GM15510 (cell line): ENCODE data around the gene TOR4A.

ENCODE experiments used
- POLR2A ChIP-seq: IDR thresholded peaks from 3 replicates; pipeline ENCODE4 v1.6.1; 2011; ENCODE audit warnings: borderline replicate concordance; ENCODE audit not compliant: insufficient read length; ENCODE audit errors: extremely low read depth

TOR4A gene

GRCh38 chr9:137244486-137245449, 32.8 kb upstream of the TOR4A start:
- no peak for TF ChIP-seq POLR2A

GRCh38 chr9:137245450-137246421, 31.8 kb upstream of the TOR4A start:
- TF ChIP-seq POLR2A: no peak

DNA sequence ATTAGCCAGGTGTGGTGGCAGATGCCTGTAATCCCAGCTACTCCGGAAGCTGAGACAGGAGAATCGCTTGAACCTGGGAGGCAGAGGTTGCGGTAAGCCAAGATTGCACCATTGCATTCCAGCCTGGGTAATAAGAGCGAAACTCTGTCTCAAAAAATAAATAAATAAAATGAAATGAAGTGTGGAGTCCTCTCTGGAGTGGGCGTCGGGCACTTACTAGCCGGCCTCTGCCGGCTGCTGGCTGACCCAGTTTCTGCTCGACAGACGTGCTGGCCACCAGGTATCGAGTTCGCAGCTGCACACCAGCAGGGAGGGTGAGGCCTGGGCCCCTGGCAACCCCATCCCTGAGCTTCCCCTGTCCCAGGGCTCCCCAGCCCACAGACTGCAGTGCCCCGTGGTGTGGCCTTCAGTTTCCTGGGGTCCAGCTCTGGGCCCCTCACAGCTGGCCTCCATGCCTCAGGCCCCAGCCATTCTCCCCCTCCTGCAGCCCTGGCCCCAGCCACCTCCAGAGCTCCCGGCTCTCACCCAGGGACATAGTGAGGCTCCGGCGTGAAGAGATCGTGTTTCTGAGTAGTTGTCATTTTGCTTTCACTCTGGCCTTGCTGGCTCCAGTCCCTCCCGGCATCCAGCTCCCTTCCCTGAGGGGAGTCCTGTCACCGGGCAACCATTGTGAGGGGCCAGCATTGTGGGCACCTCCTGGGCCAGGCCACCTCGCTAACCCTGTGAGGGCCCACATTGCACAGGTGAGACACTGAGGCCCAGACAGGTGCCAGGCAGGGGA, 30.2 kb upstream of the TOR4A start:
- no peak for TF ChIP-seq POLR2A

DNA sequence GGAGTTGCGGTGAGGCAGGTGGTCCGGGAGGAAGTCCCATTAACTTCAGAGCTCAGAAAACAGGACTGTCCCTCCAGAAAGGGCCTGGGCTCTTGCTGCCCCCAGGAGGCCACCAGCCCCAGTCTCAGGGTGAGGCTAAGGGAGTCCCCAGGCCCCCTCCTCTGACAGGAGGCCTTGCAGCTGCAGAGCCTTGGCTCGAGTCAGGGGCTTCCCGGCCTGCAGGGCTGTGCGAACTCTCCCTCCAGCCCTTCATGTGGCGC, 29.7 kb upstream of the TOR4A start:
- TF ChIP-seq POLR2A: no peak

DNA sequence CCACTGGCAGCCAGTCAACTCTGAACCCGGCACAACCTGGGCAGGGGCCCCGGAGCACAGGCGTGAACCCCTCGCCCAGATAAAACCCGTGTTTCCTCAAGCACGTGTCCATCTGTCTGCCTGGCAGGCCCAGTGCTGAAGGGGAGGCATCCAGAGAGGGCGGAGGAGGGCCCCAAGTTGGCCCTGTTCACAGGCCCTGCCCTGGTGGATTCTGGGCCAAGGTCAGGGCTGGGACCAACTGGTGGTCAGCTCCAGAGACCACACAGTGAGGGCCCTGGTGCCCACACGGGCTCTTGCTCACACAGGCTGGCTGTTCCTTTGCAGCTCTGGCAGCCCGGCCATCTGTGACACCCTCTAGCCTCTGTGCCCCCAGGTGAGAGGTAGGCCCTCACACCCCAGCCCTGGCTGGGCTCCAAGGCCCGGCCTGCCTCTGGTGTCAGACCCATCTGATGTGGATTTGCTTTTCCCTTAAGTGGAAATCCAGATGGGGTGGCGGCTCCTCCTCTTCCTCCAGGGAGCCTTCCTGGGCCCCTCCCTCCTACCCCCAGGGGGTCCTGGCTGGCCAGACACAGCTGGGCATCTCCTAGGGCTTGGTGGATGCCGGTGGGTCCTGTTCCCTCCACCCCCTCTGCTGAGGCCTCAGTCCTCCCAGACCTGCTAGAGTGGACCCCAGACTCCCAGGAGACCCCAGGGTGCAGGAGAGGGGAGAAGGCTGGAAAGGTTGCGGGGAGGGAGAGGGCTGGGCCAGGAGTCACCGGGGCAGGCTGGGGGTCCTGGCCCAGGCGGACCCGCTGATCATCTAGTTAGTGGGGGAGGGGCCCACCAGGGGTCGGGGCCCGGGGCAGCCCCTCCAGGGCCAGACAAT, 27.0 kb upstream of the TOR4A start:
- no peak for TF ChIP-seq POLR2A

DNA sequence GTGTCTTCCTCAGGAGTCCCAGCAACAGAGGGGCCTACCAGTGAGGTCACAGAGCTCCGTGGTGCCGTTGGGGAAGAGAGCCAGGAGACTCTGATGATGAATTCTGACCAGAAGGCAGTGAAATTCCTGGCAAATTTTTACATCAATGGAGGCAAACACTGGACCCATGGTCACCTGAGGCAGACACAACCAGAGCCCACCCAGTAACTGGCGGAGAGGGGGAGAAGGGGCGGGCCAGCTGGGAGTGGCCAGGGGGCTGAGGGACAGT, 26.4 kb upstream of the TOR4A start, which contains the start of gene STPG3:
STPG3 (plus strand) TSS at position 93 of the 268 bp plus-strand sequence; CDS start at position 94, 1 bp downstream.
- TF ChIP-seq POLR2A: no peak

DNA sequence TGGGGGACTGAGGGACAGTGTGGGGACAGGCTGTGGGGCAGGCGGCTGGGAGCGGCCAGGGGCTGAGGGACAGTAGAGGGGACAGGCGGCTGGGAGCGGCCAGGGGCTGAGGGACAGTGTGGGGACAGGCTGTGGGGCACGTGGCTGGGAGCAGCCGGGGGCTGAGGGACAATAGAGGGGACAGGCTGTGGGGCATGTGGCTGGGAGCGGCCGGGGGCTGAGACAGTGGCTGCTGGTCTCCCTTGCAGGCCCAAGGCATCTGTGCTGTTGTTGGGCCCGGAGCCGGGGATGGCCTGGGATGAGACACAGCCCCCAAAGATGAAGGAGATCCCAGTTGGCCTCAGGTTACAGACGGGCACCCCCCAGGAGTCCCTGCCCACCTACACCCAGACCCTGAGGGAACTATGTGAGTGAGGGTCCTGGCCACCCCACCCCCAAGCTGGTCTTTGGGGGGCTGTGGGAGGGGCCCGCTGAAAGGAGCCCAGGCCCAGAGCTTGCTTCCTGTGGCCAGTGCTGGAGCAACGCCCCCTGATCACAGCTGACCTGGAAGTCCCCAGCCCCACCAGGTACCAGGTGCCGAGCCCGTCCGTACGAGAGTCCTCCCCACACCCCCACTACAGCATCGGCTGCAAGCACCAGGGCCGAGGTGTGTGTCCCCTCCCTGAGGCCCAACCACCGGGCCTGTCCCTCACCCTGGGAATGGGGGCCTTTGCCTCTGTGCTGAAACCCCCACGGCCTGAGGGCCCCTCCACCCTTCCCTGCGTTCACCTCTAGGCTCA, 25.8 kb upstream of the TOR4A start:
- no peak for TF ChIP-seq POLR2A

GRCh38 chr9:137252555-137253506, 24.7 kb upstream of the TOR4A start:
- no peak for TF ChIP-seq POLR2A

GRCh38 chr9:137253717-137254623, 23.6 kb upstream of the TOR4A start:
- no peak for TF ChIP-seq POLR2A

- TF ChIP-seq POLR2A: peak; percentile 83
Measured at GRCh38 chr9:137254624-137255447, 22.7 kb upstream of the TOR4A start, which contains the start of gene NELFB. Gene NELFB, plus strand, starts transcription at chr9:137255327.

GRCh38 chr9:137255448-137256114, 21.9 kb upstream of the TOR4A start:
- no peak for TF ChIP-seq POLR2A
